Measurements from ENCODE around the gene METTL15.
"Not testable (repeated sequence)": the region's sequence is repeated elsewhere in the genome, so short reads cannot be mapped to it uniquely, and the experiment has no call there.

Gene METTL15

DNA sequence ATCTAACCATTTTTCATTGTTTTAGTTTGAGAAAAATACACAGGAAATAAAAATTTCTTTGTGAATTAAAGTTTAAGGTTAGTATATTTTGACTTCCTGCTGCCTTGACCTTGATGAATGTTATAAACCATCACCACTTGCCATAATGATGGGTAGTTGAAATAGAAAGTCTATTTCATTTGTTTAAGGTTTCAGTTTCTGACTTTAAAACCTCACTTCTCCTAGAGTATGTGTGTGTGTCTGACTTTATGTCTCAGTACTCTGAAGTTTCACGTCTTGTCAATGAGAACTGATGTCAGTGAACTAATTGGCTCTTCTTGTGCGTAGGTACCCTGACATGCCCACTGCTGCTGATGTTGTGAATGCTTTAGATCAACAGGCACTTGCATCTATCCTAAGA, 188.2 kb downstream of the METTL15 start:
- DNase-seq (ENCODE audit: low spot score): no peak

DNA sequence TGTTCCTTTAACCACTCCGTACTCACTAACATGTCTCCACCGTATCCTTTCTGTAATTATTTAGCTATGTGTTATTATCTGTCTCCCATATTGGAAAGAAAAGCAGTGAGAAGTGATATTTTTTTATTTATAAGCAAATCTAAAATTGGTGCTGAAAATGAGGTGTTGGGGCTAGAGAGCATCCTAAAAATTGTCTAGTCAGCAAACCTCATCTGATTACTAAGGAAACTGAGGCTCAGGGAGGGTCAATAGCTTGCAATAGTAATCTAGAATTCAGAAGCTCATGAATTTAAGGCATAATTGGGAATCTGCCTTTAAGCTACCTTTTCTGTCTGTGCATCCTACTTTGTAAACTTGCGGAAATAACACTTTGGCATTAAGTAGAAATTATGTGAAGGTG, 190.0 kb downstream of the METTL15 start:
- DNase-seq (ENCODE audit: low spot score): no peak

DNA sequence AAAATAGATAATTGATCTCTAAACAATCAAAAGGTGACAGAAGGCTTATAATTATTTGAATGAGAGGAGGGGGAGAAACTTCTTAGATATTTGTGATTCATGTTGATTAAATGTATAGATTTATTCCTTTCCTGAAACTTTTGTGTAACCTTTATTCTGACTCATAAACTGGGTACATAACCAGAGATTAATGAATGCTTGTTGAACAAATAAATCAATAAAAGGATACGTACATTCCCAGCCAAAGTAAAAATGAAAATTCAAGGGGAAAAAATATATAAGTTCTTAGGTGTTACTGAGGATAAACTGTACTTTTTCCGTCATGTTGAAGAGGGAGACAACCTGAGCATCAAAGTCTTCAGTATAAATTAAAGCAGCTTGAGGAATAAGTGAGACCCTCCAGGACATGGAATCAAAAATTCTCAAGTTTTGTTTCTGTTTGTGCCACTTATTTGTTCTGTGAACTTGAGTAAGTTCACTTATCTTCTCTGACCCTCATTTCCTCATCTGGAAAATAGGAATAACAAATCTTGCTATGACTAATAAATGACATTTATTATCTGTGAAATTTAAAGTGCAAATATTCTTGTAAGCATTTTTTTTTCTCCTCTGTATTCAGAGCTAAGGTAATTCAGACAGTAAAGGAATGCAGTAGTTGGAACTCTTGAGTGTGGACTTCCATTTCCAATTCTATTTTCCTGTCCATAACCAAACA, 195.4 kb downstream of the METTL15 start:
- no peak for DNase-seq (ENCODE audit: low spot score)

DNA sequence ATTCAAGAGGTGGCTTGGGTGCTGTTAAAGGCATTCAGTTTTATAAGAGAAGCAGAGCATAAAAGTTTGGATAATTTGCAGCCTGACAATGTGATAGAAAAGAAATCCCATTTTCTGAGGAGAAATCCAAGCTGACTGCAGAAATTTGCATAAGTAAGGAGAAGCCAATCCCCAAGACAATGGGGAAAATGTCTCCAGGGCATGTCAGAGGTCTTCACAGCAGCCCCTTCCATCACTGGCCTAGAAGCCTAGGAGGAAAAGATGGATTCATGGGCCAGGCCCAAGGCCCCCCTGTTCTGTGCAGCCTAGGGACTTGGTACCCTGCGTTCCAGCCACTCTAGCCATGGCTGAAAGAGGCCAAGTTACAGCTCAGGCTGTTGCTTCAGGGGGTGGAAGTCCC, 207.3 kb downstream of the METTL15 start:
- DNase-seq (ENCODE audit: low spot score): no peak

DNA sequence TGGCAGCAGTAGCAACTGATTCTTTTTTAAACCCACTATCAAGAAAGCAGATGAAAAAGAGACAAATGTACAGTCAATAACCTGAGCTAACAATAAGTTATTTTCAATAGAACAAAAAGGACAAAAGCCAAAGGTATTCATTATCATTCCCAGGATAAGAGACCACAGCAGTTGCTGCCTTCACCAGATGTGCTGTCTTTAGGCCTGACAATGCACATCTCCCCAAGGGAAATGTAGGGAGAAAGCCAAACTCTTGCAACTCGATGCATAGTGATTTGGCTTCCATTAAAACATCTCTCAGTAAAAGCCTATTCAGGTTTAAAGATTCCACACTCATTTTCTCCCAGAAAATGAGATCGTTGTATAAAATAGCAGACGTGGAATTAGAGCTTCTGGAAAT, 210.7 kb downstream of the METTL15 start:
- no peak for DNase-seq (ENCODE audit: low spot score)

DNA sequence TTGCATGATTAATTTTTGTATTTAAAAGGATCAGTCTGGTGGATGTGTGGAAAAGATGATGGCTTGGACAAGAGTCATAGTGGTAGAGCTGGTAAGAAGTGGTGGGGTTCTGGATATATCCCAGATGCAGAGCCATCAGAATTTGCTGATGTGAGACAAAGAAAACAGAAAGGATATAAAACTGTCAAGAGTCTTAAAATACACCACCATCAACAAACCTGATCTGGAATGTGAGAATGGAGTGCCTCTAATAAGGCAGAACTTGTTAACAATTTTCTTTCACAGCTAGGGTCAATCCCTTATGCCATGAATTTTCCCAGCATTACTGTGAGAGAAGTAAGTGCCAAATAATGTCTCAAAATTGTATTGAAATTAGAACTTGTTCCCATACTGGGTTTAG, 215.4 kb downstream of the METTL15 start:
- no peak for DNase-seq (ENCODE audit: low spot score)

DNA sequence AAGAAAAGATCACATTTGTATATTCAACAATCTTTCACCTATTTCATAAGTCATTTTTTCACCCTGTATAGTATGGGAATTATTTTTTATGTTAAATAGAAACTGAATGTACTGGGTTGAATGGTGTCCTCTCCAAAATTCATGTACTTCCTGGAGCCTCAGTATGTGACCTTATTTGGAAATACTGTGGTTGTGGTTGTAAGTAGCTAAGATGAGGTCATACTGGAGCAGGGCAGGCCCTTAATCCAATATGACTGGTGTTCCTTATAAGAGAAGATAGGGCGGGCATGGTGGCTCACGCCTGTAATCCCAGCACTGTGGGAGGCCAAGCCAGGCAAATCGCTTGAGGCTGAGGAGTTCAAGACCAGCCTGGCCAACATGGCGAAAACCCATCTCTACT, 224.2 kb downstream of the METTL15 start:
- DNase-seq (ENCODE audit: low spot score): not testable (repeated sequence)

DNA sequence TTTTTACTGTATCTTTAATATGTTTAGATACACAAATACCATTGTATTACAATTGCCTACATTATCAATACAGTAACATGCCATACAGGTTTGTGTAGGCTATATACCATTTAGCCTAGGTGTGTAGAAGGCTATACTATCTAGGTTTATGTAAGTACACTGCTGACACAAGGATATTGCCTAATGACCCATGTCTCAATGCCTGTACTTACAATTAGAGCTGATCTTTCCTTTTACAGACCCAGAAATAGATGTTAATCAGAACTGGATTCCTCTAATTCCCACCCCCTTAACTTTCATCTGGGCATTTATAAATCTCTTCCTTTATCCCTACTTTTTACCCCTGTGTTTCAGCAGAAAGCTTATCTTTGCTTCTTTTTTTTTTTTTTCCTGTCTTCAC, 229.5 kb downstream of the METTL15 start:
- DNase-seq (ENCODE audit: low spot score): no peak

DNA sequence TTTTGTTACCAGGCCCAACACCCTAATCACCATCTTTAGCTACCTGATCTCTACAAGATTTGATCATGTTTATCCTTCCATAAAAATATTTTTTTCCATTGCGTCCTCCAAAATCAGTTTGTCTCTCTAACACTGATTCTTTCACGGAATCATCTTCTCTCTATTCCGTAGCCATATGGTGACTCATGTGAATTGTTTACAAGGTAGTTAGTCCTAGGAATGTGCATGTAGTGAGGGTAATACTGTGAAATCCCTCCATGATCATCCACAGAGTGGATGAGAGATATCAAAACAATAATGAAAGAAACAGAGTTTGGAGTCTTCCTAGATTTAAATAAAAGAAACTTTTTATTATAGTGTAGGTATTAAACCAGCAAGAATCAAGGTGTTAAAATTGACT, 230.2 kb downstream of the METTL15 start:
- no peak for DNase-seq (ENCODE audit: low spot score)

DNA sequence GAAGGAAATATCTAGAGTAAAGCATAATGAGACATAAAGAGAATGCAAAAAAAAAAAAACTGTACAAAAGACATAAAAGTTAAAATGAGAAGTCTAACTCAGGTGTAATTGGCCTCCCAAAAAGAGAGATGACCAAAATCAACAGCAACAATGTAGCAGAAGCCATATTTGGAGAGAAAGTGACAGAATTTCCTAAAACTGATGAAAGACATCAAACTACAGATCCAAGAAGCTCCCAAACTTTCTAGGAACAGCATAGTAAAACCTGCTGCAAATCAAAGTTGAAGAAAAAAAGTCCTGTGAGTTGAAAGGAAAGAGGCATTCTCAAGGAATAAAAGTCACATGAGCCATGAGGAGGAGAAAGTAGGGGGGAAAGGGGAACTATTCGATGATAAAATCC, 231.3 kb downstream of the METTL15 start:
- no peak for DNase-seq (ENCODE audit: low spot score)

DNA sequence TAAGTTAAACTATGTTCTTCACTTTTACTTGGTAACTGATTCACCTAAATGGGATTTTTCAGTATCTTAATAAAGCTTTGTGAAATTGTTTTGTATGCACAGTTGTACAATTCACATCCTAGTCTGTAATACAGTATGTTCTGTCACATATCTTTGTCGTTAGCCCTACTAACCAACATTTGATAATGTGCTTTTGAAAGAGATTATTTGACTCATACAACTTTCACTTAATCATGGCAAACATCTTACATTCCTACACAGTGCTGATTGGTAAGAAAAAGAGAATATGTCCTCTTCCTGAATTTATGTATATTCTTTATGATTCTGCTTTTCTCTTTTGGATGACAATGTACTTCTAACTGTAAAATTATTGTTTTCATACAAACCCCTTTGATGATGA, 234.5 kb downstream of the METTL15 start:
- DNase-seq (ENCODE audit: low spot score): no peak

DNA sequence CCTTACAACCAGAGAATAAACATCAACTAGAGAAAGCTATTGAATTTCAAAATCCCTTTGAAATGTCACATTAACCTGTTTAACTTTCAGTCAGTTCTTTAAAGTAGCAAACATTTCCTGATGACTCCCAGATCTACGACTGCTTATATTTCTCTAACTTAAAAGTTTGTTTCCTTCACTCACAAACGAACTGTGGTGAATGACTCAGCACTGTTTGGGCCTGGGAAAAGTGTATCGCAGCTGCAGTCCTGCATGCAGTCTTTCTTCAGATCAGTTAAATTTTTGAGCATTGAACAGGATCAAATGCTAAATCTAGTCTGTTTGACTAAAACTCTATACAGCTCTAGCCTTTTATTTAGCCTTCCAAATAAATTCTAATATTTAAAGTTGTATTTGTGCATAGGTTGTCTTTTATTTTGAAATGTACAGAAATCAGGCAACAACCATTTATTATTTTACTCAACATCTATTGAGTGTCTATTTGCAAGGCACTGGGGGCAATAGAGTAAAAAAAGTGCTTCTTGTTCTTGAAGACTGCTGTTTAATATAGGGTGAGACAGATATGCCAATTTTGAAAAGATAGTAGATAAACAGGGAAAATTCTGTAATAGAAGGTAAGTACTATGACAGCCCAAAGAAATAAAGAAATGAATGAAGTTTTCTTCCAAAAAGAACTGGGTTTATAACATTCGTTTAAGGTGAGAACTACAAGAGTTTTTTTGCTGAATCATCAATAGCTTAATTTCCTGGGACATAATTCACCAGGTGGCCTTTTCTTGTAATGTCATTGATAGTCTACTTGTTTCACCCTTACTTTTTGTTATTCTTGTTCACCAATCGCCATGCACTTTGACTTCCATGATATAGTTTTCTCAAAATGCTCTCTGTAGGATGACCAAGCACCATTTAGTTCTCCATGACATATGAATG, 235.4 kb downstream of the METTL15 start:
- no peak for DNase-seq (ENCODE audit: low spot score)

DNA sequence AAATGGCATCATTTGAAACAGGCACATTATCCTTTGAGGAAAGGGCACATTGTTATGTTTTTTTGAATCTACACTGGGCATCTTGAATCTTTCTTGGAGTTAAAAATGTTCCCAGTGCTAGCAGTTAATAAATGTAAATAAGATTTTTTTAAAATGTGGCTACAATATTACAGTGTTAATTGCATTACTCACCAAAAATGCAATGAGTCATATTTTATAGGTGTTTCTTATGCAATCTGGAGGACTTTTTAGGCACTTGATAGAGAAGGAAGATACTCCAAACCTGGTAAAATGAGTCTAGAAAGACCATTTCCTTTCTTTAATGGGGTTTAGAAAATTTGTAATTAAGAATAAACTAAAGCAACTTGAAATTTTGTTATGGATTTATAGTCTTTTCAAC, 238.0 kb downstream of the METTL15 start:
- no peak for DNase-seq (ENCODE audit: low spot score)

DNA sequence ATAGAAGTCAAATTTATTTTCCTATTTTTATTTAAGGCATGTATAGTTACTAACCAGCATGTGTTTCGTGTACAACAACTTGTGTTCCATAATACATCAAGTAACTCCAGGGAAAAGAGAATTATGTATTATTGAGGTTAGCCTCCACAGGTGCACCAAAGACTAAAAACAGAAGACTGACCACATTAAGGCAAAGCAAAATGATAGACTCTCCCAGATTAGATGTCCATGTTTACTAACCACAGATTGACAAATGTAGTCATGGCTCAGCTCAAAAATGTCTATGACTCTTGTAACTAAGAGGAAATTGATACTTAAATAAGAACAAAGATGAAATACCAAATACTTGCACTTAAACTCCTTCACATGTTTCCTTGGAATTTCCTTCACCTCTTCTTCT, 238.5 kb downstream of the METTL15 start:
- no peak for DNase-seq (ENCODE audit: low spot score)

DNA sequence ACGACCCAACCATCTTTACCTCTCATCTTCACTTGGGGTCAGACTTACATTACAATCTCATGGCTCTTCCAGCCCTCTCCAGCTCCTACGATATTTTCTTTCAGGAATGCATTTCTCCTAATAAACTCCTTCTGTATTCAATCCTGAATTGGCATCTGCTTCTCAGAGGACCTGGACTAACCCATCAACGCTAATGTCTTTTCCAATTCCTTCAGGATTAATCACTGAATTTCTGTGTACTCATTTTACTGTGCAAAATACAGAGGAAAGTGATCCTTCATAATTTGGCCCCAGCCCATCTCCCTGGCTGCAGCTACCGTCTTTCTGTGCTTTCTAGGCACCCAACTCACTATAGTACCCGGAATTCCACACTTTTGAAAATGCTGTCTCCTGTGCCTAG, 239.2 kb downstream of the METTL15 start:
- no peak for DNase-seq (ENCODE audit: low spot score)

DNA sequence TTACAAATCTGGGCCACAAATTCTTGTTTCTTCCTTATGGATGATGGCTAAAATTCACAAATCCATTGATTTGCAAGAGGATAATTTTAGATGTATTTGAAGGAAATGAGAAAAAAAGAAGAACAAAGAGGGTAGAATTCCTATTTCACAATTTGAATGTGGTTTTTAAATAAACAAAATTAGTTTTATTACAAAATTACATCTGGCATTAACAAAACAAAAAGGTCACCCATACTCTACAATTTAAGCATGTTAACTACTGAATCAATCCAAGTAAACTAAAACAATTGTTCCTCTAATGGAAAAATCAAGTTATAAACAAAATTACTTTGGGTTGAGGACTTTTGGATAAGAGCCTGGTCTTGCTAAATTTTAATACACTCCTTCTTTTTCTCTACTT, 242.0 kb downstream of the METTL15 start:
- no peak for DNase-seq (ENCODE audit: low spot score)

DNA sequence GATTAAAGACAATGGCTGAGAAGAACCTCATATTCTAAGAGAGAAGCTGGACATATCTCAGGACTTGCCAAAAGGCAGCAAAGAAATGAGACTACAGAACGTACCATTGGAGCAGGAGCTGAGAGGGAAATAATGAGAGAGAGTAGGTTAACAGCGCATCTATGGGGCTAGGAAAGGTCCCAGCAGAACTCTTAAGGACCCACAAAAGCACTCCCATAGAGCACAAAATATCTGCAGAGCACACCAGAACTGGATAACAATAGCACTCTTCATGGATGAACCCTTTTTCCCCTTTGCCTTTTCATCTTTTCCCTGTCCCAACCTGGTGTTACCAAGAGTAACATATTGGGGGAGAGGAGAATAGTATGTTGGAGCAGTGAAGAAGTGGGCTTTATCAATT, 245.8 kb downstream of the METTL15 start:
- no peak for DNase-seq (ENCODE audit: low spot score)

DNA sequence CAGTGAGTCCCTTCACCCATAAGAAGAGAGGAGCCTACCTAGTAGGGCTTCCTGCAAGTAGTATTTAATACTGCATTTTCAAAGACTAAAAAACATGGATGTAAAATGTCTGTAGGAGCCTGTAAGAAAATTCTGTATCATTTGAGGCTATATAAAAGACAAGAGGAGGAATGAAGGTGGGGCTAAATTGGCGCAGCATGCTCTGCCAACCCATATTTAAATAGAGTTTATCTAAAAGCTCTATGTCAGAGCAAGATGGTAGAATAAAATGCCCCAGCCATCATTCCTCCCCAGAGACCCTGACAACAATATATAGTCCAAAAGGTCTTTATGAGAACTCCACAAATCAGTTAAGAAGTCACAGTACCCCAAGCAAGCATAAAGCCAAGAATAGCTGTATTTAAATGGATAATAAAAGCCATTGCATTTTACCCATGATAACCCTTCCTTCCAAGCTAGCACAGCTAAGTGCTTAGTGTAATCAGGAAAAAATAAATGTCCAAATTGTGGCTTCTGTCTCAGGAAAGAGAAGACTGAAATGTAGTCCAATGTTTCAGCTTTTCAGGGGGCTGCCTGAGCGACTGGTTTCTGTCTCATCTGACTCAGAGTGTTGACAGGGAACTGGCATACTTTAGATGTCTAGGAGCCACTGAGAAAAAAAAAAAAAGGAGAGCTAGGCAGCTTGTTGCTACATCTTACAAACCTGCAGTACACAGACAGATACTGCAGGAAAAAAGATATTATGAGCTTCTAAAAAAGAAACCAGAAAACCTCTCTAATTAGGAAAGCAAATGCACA, 258.6 kb downstream of the METTL15 start:
- DNase-seq (ENCODE audit: low spot score): no peak

DNA sequence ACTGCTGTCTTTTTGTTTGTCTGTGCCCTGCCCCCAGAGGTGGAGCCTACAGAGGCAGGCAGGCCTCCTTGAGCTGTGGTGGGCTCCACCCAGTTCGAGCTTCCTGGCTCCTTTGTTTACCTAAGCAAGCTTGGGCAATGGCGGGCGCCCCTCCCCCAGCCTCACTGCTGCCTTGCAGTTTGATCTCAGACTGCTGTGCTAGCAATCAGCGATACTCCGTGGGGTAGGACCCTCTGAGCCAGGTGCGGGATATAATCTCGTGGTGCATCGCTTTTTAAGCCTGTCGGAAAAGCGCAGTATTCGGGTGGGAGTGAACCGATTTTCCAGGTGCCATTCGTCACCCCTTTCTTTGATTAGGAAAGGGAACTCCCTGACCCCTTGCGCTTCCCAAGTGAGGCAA, 269.9 kb downstream of the METTL15 start:
- DNase-seq (ENCODE audit: low spot score): not testable (repeated sequence)
